ENCODE data around the gene QSOX2. TPM values are rescaled to one million over a fixed set of nuclear protein-coding genes. Genes with fewer than 3 reads are reported as not detected.

The QSOX2 gene
- total RNA-seq, 1 donor from 2014 or later: 3.1 TPM

DNA sequence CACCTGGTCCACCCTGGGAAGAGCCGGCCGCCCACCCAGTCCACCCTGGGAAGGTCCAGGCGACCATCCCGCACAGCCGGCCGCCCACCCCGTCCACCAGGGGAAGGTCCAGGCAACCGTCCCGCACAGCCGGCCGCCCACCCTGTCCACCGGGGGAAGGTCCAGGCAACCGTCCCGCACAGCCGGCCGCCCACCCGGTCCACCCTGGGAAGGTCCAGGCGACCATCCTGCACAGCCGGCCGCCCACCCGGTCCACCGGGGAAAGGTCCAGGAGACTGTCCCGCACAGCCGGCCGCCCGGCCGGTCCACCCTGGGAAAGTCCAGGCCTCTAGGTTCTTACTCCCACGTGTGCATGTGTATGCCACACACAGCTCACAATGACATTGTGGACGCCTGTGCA, 6.7 kb upstream of the QSOX2 start:
- DNase-seq (ENCODE audit: low spot score): no peak

- DNase-seq (ENCODE audit: low spot score): no peak
These were observed 5.9 kb upstream of the QSOX2 start for GRCh38 chr9:136251264-136252115.

DNA sequence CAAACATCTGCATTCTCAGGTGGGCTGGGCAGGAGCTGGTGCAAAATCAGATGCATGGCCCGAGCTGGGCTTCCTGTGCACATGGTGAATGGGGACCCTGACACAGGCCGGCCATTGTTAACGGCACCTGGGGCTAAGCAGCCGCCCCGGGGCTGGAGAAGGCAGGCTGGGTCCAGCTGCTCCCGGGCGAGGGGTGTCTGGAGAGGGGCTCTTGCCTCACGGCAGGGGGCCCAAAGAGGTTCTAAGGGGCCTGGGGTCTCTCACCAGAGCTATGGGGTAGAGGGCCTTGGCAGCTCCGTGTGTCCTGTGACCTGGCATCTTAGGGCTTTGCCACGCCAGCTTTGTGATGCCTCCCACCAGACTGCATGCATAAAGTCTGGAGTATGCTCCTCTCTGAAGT, 5.1 kb upstream of the QSOX2 start:
- DNase-seq (ENCODE audit: low spot score): no peak

DNA sequence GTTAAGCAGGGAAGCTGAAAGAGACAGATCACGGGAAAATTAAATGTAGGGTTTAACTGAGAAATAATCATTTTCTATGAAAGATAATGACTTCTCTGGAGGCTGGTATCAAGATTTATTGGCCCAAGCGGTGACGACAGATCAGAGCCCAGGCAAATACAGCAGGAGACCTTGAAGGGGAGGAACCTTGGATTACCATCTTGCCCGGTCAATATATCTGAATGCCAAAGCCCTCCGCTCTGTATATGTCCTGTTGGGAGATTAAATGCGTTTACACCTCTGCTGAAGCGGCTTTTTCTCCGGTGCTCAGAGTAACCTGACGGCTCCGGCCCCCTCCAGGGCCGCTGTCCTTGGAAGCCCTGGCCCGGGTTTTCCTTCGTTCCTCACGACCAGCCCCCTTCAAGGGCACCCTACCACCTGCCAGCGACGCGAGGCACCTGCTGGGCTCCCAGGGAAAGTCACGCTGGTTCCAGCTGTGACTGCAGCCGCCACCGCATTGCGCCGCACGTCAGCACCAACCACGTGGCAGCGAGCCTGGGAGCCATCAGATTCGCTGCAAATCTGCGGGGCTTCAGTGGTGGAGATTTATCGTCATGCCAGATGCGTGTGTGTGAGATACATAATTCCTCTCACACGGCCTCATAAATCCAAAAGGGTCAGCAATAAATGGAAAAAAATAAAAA, 4.4 kb upstream of the QSOX2 start:
- DNase-seq (ENCODE audit: low spot score): no peak

DNA sequence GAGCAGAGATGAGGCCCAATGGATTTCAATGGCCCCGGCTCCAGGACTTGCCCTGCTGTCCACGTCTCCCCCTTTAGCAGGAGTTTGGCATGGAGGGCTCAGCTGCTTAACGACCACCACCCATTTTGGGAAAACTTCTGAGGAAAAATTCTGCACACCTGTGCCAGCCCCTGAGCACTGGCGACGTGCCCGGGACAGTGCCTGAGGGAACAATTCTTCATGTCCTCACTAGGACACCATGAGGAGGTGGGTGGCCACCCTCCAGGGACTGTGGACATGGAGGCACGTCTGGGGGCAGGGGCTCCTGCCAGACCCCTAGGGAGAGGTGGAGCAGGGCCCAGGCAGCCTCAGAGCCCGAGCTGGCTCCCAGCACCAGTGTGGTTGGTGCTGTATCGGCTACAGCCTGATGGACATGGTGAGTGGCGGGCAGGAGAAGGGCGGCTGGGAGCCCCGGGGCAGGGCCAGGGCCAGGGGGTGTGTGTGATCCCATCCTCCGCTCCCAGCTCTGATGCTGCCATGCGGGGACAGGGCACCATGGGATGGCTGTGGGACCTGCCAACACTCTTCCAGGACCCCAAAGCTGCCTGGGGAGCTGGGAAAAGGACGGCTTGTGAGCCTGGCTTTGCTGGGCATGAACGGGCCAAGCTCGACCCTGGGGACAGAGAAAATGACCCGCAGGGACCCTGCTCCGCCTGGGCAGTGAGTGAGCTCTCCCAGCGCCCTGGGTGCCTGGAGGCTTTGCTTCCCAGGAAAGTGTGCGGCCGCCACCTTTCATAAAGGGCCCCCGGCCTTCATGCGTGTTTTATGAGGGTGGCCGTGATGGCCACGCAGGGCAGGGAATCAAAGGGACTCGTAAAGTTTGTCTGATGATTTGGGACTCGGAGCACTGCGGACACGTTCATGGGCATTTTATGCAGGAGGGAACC, 3.6 kb upstream of the QSOX2 start:
- no peak for DNase-seq (ENCODE audit: low spot score)

GRCh38 chr9:136247947-136248637, 2.5 kb upstream of the QSOX2 start:
- DNase-seq (ENCODE audit: low spot score): no peak

DNA sequence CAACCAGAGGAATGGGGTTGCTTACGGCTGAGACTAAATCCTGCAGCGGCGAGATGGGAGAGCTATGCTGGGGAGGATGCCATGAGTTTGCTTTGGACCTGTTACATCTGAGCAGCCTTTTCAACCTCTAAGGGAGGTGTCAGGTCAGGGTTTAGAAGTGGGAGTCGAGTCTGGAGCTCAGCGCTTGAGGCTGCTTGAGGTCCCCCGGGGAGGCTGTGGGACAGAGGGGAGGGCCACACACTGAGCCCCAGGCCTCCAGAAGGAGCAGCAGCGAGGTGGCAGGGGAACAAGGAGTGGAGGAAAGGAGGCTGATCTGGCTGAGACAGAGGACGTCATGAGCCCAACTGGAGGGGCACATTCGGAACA, 1.9 kb upstream of the QSOX2 start:
- DNase-seq (ENCODE audit: low spot score): no peak

GRCh38 chr9:136246849-136247550, 1.4 kb upstream of the QSOX2 start:
- no peak for DNase-seq (ENCODE audit: low spot score)

DNA sequence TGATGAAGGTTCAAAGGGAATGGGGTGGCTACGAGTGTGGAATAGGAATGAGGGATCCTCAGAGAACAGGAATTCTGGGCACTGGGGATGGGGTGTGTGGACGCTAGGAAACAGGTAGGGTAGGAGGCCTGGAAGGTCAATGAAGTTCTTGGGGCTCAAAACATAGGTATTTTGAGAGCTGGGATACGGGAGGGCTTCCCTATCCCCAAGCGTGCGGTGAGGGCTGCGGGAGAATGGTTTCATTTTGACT, 718 bp downstream of the QSOX2 start:
- no peak for DNase-seq (ENCODE audit: low spot score)

DNA sequence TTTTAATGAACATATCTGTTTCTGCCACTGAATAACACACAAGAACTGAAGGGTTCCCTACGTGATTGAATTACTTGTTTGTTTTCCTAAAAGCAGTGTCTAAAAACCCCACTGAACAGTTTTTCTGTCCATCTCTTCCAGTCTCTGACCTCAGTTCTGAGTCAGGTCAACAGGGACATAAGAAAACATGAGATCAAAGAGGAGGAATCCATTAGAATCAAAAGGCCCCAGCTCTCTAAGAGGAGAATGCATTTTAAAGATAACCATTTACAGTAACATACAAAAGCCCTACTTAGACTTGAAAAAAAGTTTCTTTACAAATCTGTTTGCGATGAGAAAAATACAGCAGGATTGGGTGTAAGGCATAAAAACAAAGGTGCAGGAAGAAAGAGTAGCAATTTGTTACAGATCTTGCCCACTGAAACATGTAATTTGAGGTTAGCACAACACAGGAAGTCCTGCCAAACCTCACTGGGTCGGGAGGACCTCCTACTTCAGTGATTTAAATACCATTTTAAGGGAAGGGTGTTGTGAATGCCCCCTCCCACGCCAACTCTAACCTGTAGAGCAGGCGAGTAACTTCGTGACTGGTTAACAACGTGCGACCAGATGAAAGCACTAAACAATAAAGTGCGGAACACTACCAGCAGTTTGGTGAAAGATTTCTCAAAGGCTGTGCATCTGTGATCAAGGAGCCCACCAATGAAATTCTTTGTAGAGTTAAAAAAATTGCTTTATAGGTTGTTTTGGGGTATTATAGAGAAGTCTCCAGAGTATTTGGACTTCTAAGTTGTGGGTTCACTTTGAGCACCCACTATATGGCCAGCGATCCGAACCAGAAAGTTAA, 1.3 kb downstream of the QSOX2 start:
- DNase-seq (ENCODE audit: low spot score): no peak

- no peak for DNase-seq (ENCODE audit: low spot score)
These were observed 2.0 kb downstream of the QSOX2 start for GRCh38 chr9:136243631-136244030.

DNA sequence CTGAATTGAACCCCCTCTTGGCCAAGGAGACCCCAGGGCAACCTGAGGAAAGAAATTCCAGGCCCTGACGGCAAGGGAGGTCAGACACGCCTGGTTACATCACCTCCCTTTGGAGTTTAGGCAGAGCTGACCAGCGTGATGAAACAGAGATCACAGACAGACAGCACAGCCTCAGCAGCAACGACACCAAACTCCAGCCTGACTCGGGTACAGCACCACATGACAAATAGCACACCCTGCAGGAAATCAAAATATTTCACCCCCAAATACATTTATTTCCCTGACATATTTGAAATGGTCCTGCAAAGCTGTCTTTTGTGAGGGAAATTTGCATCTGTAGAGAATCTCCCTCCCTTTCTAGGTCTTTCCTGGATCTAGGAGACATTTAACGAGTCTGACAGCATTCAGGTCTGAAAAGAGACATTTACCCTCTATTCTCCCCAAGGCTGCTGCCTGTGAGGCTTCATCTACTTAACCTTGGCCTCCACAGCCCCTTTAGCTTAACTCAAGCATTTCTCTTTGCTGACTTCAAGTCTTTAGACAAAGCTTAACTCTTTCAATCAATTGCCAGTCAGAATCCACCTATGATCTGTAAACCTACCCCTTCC, 2.6 kb downstream of the QSOX2 start:
- DNase-seq (ENCODE audit: low spot score): no peak

- no peak for DNase-seq (ENCODE audit: low spot score)
These were observed 3.4 kb downstream of the QSOX2 start for GRCh38 chr9:136242248-136242647.

GRCh38 chr9:136241542-136241941, 4.1 kb downstream of the QSOX2 start:
- no peak for DNase-seq (ENCODE audit: low spot score)

- DNase-seq (ENCODE audit: low spot score): no peak
These were observed 4.7 kb downstream of the QSOX2 start for GRCh38 chr9:136240941-136241340.

GRCh38 chr9:136239983-136240330, 5.7 kb downstream of the QSOX2 start:
- DNase-seq (ENCODE audit: low spot score): no peak

DNA sequence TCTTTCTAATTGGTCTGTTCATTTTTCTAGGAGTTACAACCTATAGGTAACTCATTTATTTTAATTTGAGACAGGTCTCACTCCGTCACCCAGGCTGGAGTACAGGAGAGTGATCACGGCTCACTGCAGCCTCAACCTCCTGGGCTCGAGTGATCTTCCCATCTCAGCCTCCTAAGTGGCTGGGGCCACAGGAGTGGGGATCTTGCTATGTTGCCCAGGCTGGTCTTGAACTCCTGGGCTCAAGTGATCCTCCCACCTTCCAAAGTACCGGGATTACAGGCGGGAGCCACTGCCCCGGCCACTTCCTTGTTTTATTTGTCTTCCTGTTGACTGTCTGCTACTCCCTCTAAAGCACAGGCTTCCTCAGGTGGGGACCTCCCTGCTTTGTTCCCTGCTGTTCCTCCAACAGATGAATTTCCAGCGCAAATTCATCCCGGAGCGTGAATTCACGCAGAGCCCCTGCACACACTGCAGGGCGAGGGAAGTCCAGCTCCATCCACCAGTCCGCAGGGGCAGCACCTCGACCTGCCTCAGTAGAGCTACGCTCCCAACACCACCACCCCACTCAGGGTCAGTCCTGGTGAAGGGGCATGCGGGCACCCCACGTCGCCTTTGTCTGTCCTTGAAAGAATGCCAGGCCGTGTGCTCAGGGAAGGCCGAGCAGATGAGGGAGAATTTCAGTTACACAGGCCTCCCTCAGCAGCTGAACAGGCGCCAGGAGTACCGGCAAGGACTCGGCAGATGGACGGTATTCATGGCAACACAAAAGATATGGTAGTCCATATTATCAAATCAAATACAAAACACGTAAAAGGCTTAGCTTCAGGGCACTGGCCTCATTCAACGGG, 6.3 kb downstream of the QSOX2 start:
- no peak for DNase-seq (ENCODE audit: low spot score)

DNA sequence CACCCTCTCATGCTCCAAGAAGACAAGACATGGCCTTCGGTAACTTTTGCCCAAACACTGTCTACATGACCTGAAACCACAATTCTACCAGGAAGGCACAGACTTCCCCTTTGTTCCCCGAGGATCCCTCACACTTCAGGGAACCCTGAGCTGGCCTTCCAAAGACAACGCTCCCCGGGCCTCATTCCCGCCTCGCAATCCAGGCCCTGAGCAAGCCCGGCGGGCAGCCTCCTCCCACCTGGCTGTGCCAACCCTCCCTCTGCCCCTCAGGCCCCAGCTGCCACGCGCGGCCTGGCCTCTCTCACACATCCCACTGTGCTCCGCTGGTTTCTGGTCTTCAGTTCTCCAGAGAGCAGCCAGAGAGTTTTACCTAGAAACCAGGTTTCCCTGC, 7.3 kb downstream of the QSOX2 start:
- no peak for DNase-seq (ENCODE audit: low spot score)
